Measurements from ENCODE around the gene GNA12.

DNA sequence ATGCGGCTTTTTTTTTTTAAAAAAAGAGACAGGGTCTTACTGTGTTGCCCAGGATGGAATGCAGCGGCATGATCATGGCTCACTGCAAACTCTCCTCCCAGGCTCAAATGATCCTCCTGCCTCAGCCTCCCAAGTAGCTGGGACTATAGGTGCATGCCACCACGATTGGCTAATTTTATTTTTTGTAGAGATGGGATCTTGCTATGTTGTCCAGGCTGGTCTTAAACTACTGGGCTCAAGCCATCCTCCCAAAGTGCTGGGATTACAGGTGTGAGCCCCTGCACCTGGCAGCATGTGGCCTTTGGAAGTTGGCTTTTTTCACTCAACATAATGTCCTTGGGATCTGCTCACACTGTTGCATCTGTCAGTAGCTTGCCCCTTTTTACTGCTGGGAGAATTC is 91.0 kb downstream of the GNA12 start:
- TF ChIP-seq EZH2 (IDR thresholded peaks at IDR 0.05; ENCODE audit: insufficient read depth, poor library complexity, severe bottlenecking) (no peak), EZH2phosphoT487 (IDR thresholded peaks at IDR 0.05; ENCODE audit: insufficient read depth, low read depth) (no peak)

Data from GM23248 (cell line).